MM.1S (cell line): Measurements from ENCODE around the gene CPO.
A peak's percentile ranks its signal among the peaks of the same experiment; 100 is the strongest.

Experiments
- DNase-seq: peaks from one replicate; pipeline ENCODE4 v3.0.0-alpha.2; 2015
- H2AFZ ChIP-seq: fragments of 300-600 bp; sonication (generic); 2 replicates; pipeline ENCODE4 v1.6.0; 2016; ENCODE audit warnings: antibody characterized with exemption, low read length
- H3F3A ChIP-seq: fragments of 300-600 bp; sonication (generic); 2 replicates; pipeline ENCODE4 v1.6.1; 2016; ENCODE audit warnings: mild to moderate bottlenecking, antibody characterized with exemption, low read length, moderate library complexity, mixed read lengths; ENCODE audit not compliant: insufficient read depth
- H3K27ac ChIP-seq: fragments of 300-600 bp; sonication (generic); 2 replicates; pipeline ENCODE4 v1.5.1; 2016; ENCODE audit warnings: mild to moderate bottlenecking, low read length
- H3K27me3 ChIP-seq: fragments of 300-600 bp; sonication (generic); replicated peaks from 2 replicates; pipeline ENCODE4 v1.6.0; 2016; ENCODE audit warnings: low read length; ENCODE audit not compliant: insufficient read depth
- H3K36me3 ChIP-seq: fragments of 300-600 bp; sonication (generic); replicated peaks from 2 replicates; pipeline ENCODE4 v1.6.1; 2016; ENCODE audit warnings: mild to moderate bottlenecking, low read length, mixed read lengths; ENCODE audit not compliant: insufficient read depth
- H3K4me1 ChIP-seq: fragments of 300-600 bp; sonication (generic); 2 replicates; pipeline ENCODE4 v1.6.1; 2016; ENCODE audit warnings: low read length, mixed read lengths
- H3K4me2 ChIP-seq: fragments of 300-600 bp; sonication (generic); 2 replicates; pipeline ENCODE4 v1.6.0; 2016; ENCODE audit warnings: low read depth, low read length
- H3K4me3 ChIP-seq: fragments of 300-600 bp; sonication (generic); 2 replicates; pipeline ENCODE4 v1.5.1; 2016; ENCODE audit warnings: low read length, mixed read lengths
- H3K79me2 ChIP-seq: fragments of 300-600 bp; sonication (generic); 2 replicates; pipeline ENCODE4 v1.6.1; 2016; ENCODE audit warnings: mixed run types, low read length, mixed read lengths
- H3K9ac ChIP-seq: fragments of 300-600 bp; sonication (generic); 2 replicates; pipeline ENCODE4 v1.6.1; 2016; ENCODE audit warnings: low read length, mixed read lengths
- H3K9me2 ChIP-seq: fragments of 300-600 bp; sonication (generic); replicated peaks from 2 replicates; pipeline ENCODE4 v1.6.1; 2016; ENCODE audit warnings: mild to moderate bottlenecking, low read length, mixed read lengths; ENCODE audit not compliant: insufficient read depth
- H3K9me3 ChIP-seq: fragments of 300-600 bp; sonication (generic); replicated peaks from 2 replicates; pipeline ENCODE4 v1.6.1; 2016; ENCODE audit warnings: mild to moderate bottlenecking, low read length, mixed read lengths; ENCODE audit not compliant: insufficient read depth
- H4K20me1 ChIP-seq: fragments of 300-600 bp; sonication (generic); 2 replicates; pipeline ENCODE4 v1.6.1; 2016; ENCODE audit warnings: mild to moderate bottlenecking, low read length, moderate library complexity, mixed read lengths; ENCODE audit not compliant: insufficient read depth
- EZH2 ChIP-seq: fragments of 300-600 bp; sonication (generic); optimal IDR thresholded peaks from 2 replicates; pipeline ENCODE3; 2017; ENCODE audit warnings: low read depth, mild to moderate bottlenecking, antibody characterized with exemption, low read length, mixed read lengths
- EZH2phosphoT487 ChIP-seq: fragments of 300-600 bp; sonication (generic); IDR thresholded peaks from 2 replicates; pipeline ENCODE4 v1.6.1; 2018; ENCODE audit warnings: antibody characterized with exemption, low read length
- TF ChIP-seq, protein P1 (sequence below): fragments of 300-600 bp; sonication (generic); IDR thresholded peaks from 2 replicates; pipeline ENCODE4 v1.5.1; 2016; ENCODE audit warnings: antibody characterized with exemption, low read length, mixed read lengths

The CPO gene

DNA sequence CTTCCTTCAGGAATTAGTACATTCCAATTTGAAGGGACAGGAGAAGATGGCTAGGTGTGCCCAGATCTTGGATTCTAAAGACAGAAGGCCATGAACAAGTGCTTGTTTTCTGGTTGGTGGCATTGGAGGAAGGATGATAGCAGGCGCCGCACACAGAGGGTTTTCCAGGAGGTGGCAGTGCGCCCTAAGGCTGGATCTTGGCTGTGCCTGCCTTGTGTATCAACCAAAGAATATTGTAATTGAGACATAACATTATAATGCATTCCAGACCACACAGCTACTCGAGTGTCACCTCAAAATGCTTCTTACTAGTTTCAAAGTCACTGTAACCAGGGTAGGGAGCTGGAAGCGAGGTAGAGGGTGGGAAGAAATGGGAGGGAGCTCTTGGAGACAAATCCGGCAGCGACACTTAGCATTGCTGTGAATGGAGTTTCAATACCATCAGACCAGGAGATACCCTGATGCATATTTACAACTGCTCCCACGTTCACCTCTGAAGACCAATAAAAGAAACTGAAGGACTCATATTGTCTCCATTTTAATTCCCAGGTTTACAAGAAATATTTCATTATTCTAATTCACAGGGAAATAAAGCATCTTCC, 42.5 kb downstream of the CPO start:
- Histone ChIP-seq H3K9me3 (no peaks in the 10 kb centered on the region), H3F3A (no peaks in the 10 kb centered on the region), H2AFZ (no peak overlapping the region), H3K79me2 (no peaks in the 10 kb centered on the region), H3K27ac (no peak overlapping the region), H3K4me1 (peaks cover 3% of the 10 kb centered on the region; the same call in 1 of the 2 replicates), H3K4me3 (no peak overlapping the region), H3K4me2 (no peak overlapping the region), H3K27me3 (no peaks in the 10 kb centered on the region), H4K20me1 (no peaks in the 10 kb centered on the region), H3K36me3 (no peaks in the 10 kb centered on the region), H3K9ac (no peak overlapping the region), H3K9me2 (no peaks in the 10 kb centered on the region)
- peak; percentile 28 for DNase-seq
- no peak for TF ChIP-seq EZH2phosphoT487
- TF ChIP-seq, protein P1, sequence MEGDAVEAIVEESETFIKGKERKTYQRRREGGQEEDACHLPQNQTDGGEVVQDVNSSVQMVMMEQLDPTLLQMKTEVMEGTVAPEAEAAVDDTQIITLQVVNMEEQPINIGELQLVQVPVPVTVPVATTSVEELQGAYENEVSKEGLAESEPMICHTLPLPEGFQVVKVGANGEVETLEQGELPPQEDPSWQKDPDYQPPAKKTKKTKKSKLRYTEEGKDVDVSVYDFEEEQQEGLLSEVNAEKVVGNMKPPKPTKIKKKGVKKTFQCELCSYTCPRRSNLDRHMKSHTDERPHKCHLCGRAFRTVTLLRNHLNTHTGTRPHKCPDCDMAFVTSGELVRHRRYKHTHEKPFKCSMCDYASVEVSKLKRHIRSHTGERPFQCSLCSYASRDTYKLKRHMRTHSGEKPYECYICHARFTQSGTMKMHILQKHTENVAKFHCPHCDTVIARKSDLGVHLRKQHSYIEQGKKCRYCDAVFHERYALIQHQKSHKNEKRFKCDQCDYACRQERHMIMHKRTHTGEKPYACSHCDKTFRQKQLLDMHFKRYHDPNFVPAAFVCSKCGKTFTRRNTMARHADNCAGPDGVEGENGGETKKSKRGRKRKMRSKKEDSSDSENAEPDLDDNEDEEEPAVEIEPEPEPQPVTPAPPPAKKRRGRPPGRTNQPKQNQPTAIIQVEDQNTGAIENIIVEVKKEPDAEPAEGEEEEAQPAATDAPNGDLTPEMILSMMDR = peak; percentile 54

DNA sequence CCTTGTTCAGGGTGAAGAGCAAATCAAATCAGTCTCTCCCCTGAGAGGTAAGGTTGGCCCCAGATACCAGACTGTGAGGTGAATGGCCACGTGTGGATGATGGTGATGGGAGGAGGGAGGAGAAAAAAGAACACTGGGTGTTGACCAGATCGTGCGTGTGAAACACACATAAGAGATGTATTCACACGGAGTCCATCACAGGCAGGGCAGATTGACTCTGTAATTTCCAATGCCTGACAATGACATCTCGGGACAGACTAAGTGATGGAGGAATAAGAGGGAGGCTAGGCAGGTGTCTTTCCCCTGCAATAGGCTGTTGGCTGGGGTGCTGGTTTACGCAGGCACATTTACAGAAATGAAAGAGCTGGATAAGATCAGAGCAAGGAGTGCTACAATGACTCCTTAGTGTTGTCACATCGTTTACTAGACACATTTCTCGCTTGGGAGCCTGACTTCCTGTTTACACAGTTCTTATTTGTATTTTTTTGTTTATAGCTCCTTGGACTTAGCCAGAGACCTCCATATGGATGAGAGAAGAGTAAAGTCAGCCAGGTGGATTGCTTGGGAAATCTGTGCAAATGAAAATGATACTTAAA, 43.1 kb downstream of the CPO start:
- peaks cover 5% of the 10 kb centered on the region; the same call in 1 of the 2 replicates for H3K4me1 ChIP-seq
- no peaks in the 10 kb centered on the region for H3K79me2 ChIP-seq
- no peaks in the 10 kb centered on the region for H4K20me1 ChIP-seq
- no peaks in the 10 kb centered on the region for H3K27me3 ChIP-seq
- no peaks in the 10 kb centered on the region for H3K9me3 ChIP-seq
- TF ChIP-seq, protein P1 = no peak
- no peak for TF ChIP-seq EZH2phosphoT487
- TF ChIP-seq EZH2 = no peak
- H3K4me2 ChIP-seq = no peak overlapping the region
- H3F3A ChIP-seq = no peaks in the 10 kb centered on the region
- no peak for DNase-seq
- no peaks in the 10 kb centered on the region for H3K9me2 ChIP-seq
- H3K4me3 ChIP-seq = no peak overlapping the region
- H2AFZ ChIP-seq = no peak overlapping the region
- H3K36me3 ChIP-seq = no peaks in the 10 kb centered on the region
- no peak overlapping the region for H3K27ac ChIP-seq
- no peak overlapping the region for H3K9ac ChIP-seq

DNA sequence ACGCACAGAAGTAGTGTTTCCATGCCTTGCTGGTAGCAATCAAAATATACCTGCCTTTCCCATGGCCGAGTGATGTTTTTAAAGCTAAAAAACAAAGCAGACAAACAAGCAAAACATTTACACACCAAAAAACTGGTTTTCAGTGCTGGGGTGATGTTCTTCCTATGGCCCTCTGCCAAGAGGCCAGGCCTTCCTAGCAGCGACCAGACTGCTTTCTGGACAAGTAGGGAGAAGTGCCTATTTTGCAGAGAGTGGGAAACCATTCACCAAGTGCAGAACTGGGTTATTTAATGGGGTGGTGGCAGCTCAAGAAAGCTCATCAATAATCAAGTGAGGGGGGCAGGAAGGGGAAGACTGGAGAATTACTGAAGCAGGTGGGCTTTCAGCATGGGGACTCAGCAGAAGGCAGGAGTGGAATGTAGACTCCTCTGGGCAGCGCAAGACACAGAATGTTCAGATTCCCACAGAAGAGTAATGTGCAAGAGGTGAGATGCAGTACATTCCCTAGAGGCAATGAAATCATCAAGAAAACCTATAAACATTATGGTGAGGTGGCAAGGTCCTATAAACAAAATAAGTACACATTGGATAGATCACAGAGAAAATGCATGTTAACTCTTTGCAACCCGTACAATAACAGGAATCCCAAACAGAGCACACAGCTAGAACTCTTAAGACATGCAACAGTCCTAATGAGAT, 44.0 kb downstream of the CPO start:
- no peaks in the 10 kb centered on the region for H3K79me2 ChIP-seq
- no peaks in the 10 kb centered on the region for H3K27me3 ChIP-seq
- DNase-seq = no peak
- no peaks in the 10 kb centered on the region for H4K20me1 ChIP-seq
- no peak overlapping the region for H2AFZ ChIP-seq
- no peak overlapping the region for H3K4me2 ChIP-seq
- H3K36me3 ChIP-seq = no peaks in the 10 kb centered on the region
- no peak overlapping the region for H3K9ac ChIP-seq
- H3F3A ChIP-seq = no peaks in the 10 kb centered on the region
- no peaks in the 10 kb centered on the region for H3K9me3 ChIP-seq
- no peak overlapping the region for H3K27ac ChIP-seq
- TF ChIP-seq, protein P1 = no peak
- TF ChIP-seq EZH2phosphoT487 (no peak), EZH2 (no peak)
- H3K9me2 ChIP-seq = no peaks in the 10 kb centered on the region
- H3K4me1 ChIP-seq = peaks cover 5% of the 10 kb centered on the region; the same call in 1 of the 2 replicates
- no peak overlapping the region for H3K4me3 ChIP-seq
